Measurements from ENCODE around the gene ARV1.

The ARV1 gene

GRCh38 chr1:230938924-230939368 is 39.9 kb upstream of the ARV1 start:
- TF ChIP-seq RAD21 (IDR thresholded peaks at IDR 0.05; ENCODE audit: low read depth) (no peak), YY1 (IDR thresholded peaks at IDR 0.05; ENCODE audit: low read depth) (no peak), CREB1 (IDR thresholded peaks at IDR 0.05; ENCODE audit: low read depth) (no peak), EP300 (IDR thresholded peaks at IDR 0.05; ENCODE audit: borderline replicate concordance) (no peak), USF1 (IDR thresholded peaks at IDR 0.05) (no peak), TCF12 (IDR thresholded peaks at IDR 0.05; ENCODE audit: low read depth) (no peak), FOXM1 (IDR thresholded peaks at IDR 0.05; ENCODE audit: borderline replicate concordance, low read depth) (no peak), REST (IDR thresholded peaks at IDR 0.05; ENCODE audit: low read depth) (no peak), EGR1 (IDR thresholded peaks at IDR 0.05) (no peak), NFIC (IDR thresholded peaks at IDR 0.05) (no peak), TAF1 (IDR thresholded peaks at IDR 0.05; ENCODE audit: low read depth) (no peak), ZBTB7A (IDR thresholded peaks at IDR 0.05; ENCODE audit: low read depth) (no peak), TEAD4 (IDR thresholded peaks at IDR 0.05) (no peak), MAX (IDR thresholded peaks at IDR 0.05) (no peak)

GRCh38 chr1:230939806-230940489 is 38.9 kb upstream of the ARV1 start:
- TF ChIP-seq EP300 (IDR thresholded peaks at IDR 0.05; ENCODE audit: borderline replicate concordance): no peak
- no peak for TF ChIP-seq ZBTB7A (IDR thresholded peaks at IDR 0.05; ENCODE audit: low read depth)
- TF ChIP-seq CREB1 (IDR thresholded peaks at IDR 0.05; ENCODE audit: low read depth): no peak
- no peak for TF ChIP-seq USF1 (IDR thresholded peaks at IDR 0.05)
- TF ChIP-seq NFIC (IDR thresholded peaks at IDR 0.05): no peak
- TF ChIP-seq FOXM1 (IDR thresholded peaks at IDR 0.05; ENCODE audit: borderline replicate concordance, low read depth): no peak
- no peak for TF ChIP-seq TCF12 (IDR thresholded peaks at IDR 0.05; ENCODE audit: low read depth)
- no peak for TF ChIP-seq MAX (IDR thresholded peaks at IDR 0.05)
- no peak for TF ChIP-seq RAD21 (IDR thresholded peaks at IDR 0.05; ENCODE audit: low read depth)
- no peak for TF ChIP-seq REST (IDR thresholded peaks at IDR 0.05; ENCODE audit: low read depth)
- TF ChIP-seq EGR1 (IDR thresholded peaks at IDR 0.05): no peak
- no peak for TF ChIP-seq TEAD4 (IDR thresholded peaks at IDR 0.05)
- TF ChIP-seq CEBPB (IDR thresholded peaks at IDR 0.05): no peak
- TF ChIP-seq YY1 (IDR thresholded peaks at IDR 0.05; ENCODE audit: low read depth): no peak
- TF ChIP-seq TAF1 (IDR thresholded peaks at IDR 0.05; ENCODE audit: low read depth): no peak

GRCh38 chr1:230940848-230941247 is 38.0 kb upstream of the ARV1 start:
- no peak for TF ChIP-seq CREB1 (IDR thresholded peaks at IDR 0.05; ENCODE audit: low read depth)
- no peak for TF ChIP-seq TEAD4 (IDR thresholded peaks at IDR 0.05)
- no peak for TF ChIP-seq REST (IDR thresholded peaks at IDR 0.05; ENCODE audit: low read depth)
- no peak for TF ChIP-seq ZBTB7A (IDR thresholded peaks at IDR 0.05; ENCODE audit: low read depth)
- TF ChIP-seq EP300 (IDR thresholded peaks at IDR 0.05; ENCODE audit: borderline replicate concordance): no peak
- no peak for TF ChIP-seq CEBPB (IDR thresholded peaks at IDR 0.05)
- no peak for TF ChIP-seq FOXM1 (IDR thresholded peaks at IDR 0.05; ENCODE audit: borderline replicate concordance, low read depth)
- TF ChIP-seq RAD21 (IDR thresholded peaks at IDR 0.05; ENCODE audit: low read depth): no peak
- no peak for TF ChIP-seq EGR1 (IDR thresholded peaks at IDR 0.05)
- no peak for TF ChIP-seq NFIC (IDR thresholded peaks at IDR 0.05)
- TF ChIP-seq TCF12 (IDR thresholded peaks at IDR 0.05; ENCODE audit: low read depth): no peak
- no peak for TF ChIP-seq YY1 (IDR thresholded peaks at IDR 0.05; ENCODE audit: low read depth)

- TF ChIP-seq YY1 (IDR thresholded peaks at IDR 0.05; ENCODE audit: low read depth) (no peak), EP300 (IDR thresholded peaks at IDR 0.05; ENCODE audit: borderline replicate concordance) (no peak), RAD21 (IDR thresholded peaks at IDR 0.05; ENCODE audit: low read depth) (no peak), EGR1 (IDR thresholded peaks at IDR 0.05) (no peak), MAX (IDR thresholded peaks at IDR 0.05) (no peak), CEBPB (IDR thresholded peaks at IDR 0.05) (no peak), TEAD4 (IDR thresholded peaks at IDR 0.05) (no peak), FOXM1 (IDR thresholded peaks at IDR 0.05; ENCODE audit: borderline replicate concordance, low read depth) (no peak), REST (IDR thresholded peaks at IDR 0.05; ENCODE audit: low read depth) (no peak), CREB1 (IDR thresholded peaks at IDR 0.05; ENCODE audit: low read depth) (no peak), TAF1 (IDR thresholded peaks at IDR 0.05; ENCODE audit: low read depth) (no peak), USF1 (IDR thresholded peaks at IDR 0.05) (no peak), NFIC (IDR thresholded peaks at IDR 0.05) (no peak), TCF12 (IDR thresholded peaks at IDR 0.05; ENCODE audit: low read depth) (no peak)
Measured at GRCh38 chr1:230943048-230943593, 35.8 kb upstream of the ARV1 start.
